ENCODE data around the gene STAT5A.

STAT5A gene

GRCh38 chr17:42345396-42346073, 57.2 kb downstream of the STAT5A start:
- TF ChIP-seq CTCF (IDR thresholded peaks at IDR 0.05; ENCODE audit: low read depth, low read length): no peak
- no peak for DNase-seq (ENCODE audit: low read depth, low spot score)
- H3K4me3 ChIP-seq (ENCODE audit: low read depth, low read length): no peak overlapping the region
- in situ Hi-C loops (cut with HindIII; ENCODE audit: low sequenced_read_pairs): no loop called here

GRCh38 chr17:42346481-42346880, 58.2 kb downstream of the STAT5A start:
- in situ Hi-C loops (cut with HindIII; ENCODE audit: low sequenced_read_pairs): no loop called here
- H3K4me3 ChIP-seq (ENCODE audit: low read depth, low read length): no peak overlapping the region
- TF ChIP-seq CTCF (IDR thresholded peaks at IDR 0.05; ENCODE audit: low read depth, low read length): no peak
- no peak for DNase-seq (ENCODE audit: low read depth, low spot score)

- in situ Hi-C loops (cut with HindIII; ENCODE audit: low sequenced_read_pairs): no loop called here
- peak; percentile 90 for DNase-seq (ENCODE audit: low read depth, low spot score)
- H3K4me3 ChIP-seq (ENCODE audit: low read depth, low read length): no peak overlapping the region
- no peak for TF ChIP-seq CTCF (IDR thresholded peaks at IDR 0.05; ENCODE audit: low read depth, low read length)
Observed at GRCh38 chr17:42347198-42347597, 58.9 kb downstream of the STAT5A start.

- in situ Hi-C loops (cut with HindIII; ENCODE audit: low sequenced_read_pairs): no loop called here
- H3K4me3 ChIP-seq (ENCODE audit: low read depth, low read length): no peak overlapping the region
- no peak for TF ChIP-seq CTCF (IDR thresholded peaks at IDR 0.05; ENCODE audit: low read depth, low read length)
- DNase-seq (ENCODE audit: low read depth, low spot score): peak; percentile 13
Observed at GRCh38 chr17:42347606-42348005, 59.3 kb downstream of the STAT5A start.

- no peak for TF ChIP-seq CTCF (IDR thresholded peaks at IDR 0.05; ENCODE audit: low read depth, low read length)
- DNase-seq (ENCODE audit: low read depth, low spot score): no peak
- no peak overlapping the region for H3K4me3 ChIP-seq (ENCODE audit: low read depth, low read length)
- in situ Hi-C loops (cut with HindIII; ENCODE audit: low sequenced_read_pairs): no loop called here
Observed at GRCh38 chr17:42348104-42348503, 59.8 kb downstream of the STAT5A start.

GRCh38 chr17:42354956-42355843, 66.9 kb downstream of the STAT5A start:
- DNase-seq (ENCODE audit: low read depth, low spot score): peak; percentile 33
- H3K4me3 ChIP-seq (ENCODE audit: low read depth, low read length): no peak overlapping the region
- in situ Hi-C loops (cut with HindIII; ENCODE audit: low sequenced_read_pairs): no loop called here
- no peak for TF ChIP-seq CTCF (IDR thresholded peaks at IDR 0.05; ENCODE audit: low read depth, low read length)

Data from astrocyte of the spinal cord (primary cell).